HG03196 (cell line): ENCODE data around the gene BMPR1B.
A peak's percentile ranks its signal among the peaks of the same experiment; 100 is the strongest.

Source experiments
- ATAC-seq: cut with Tn5 transposase; IDR thresholded peaks from one replicate; pipeline ENCODE4 v1.9.1; 2021; ENCODE audit not compliant: unreplicated experiment

The BMPR1B gene

GRCh38 chr4:94762326-94762725, 4.6 kb downstream of the BMPR1B start:
- ATAC-seq = no peak

- no peak for ATAC-seq
Observed at GRCh38 chr4:94763005-94763404, 5.2 kb downstream of the BMPR1B start.

GRCh38 chr4:94763500-94763899, 5.7 kb downstream of the BMPR1B start:
- no peak for ATAC-seq

- ATAC-seq = no peak
Observed at GRCh38 chr4:94764069-94764468, 6.3 kb downstream of the BMPR1B start.

- no peak for ATAC-seq
Observed at GRCh38 chr4:94765174-94765573, 7.4 kb downstream of the BMPR1B start.

GRCh38 chr4:94765648-94766047, 7.9 kb downstream of the BMPR1B start:
- no peak for ATAC-seq

GRCh38 chr4:94766856-94767255, 9.1 kb downstream of the BMPR1B start:
- no peak for ATAC-seq

GRCh38 chr4:94767446-94767845, 9.7 kb downstream of the BMPR1B start:
- no peak for ATAC-seq

GRCh38 chr4:94782707-94783106, 25.0 kb downstream of the BMPR1B start:
- no peak for ATAC-seq

GRCh38 chr4:94791701-94792100, 33.9 kb downstream of the BMPR1B start:
- ATAC-seq = no peak

- ATAC-seq = no peak
Observed at GRCh38 chr4:94798808-94799207, 41.1 kb downstream of the BMPR1B start.

GRCh38 chr4:94801016-94801415, 43.3 kb downstream of the BMPR1B start:
- no peak for ATAC-seq

GRCh38 chr4:94802091-94802490, 44.3 kb downstream of the BMPR1B start:
- ATAC-seq = no peak

GRCh38 chr4:94803181-94803580, 45.4 kb downstream of the BMPR1B start:
- no peak for ATAC-seq

GRCh38 chr4:94804650-94805049, 46.9 kb downstream of the BMPR1B start:
- ATAC-seq = no peak

GRCh38 chr4:94806376-94806775, 48.6 kb downstream of the BMPR1B start:
- ATAC-seq = no peak

GRCh38 chr4:94811643-94812042, 53.9 kb downstream of the BMPR1B start:
- no peak for ATAC-seq

GRCh38 chr4:94813221-94813620, 55.5 kb downstream of the BMPR1B start:
- ATAC-seq = no peak

GRCh38 chr4:94814237-94814636, 56.5 kb downstream of the BMPR1B start:
- ATAC-seq = peak; percentile 73

- ATAC-seq = no peak
Observed at GRCh38 chr4:94819371-94820168, 61.8 kb downstream of the BMPR1B start.

GRCh38 chr4:94826206-94826605, 68.5 kb downstream of the BMPR1B start:
- ATAC-seq = no peak

GRCh38 chr4:94827481-94828110, 69.8 kb downstream of the BMPR1B start:
- no peak for ATAC-seq

- ATAC-seq = no peak
Observed at GRCh38 chr4:94828882-94829281, 71.1 kb downstream of the BMPR1B start.
